K562 (cell line): ENCODE measurements around the gene PCDH9. TPM values are rescaled to one million over a fixed set of nuclear protein-coding genes. Genes with fewer than 3 reads are reported as not detected.

Experiments used
- ATAC-seq: fragments of 200-7000 bp; cut with Tn5 transposase; 3 replicates; pipeline ENCODE4 v1.9.1; 2020; ENCODE audit warnings: moderate library complexity
- BruUV-seq: library from RNA; stranded (reverse); fragments of 400-500 nt; replicated peaks from 2 replicates; lab custom pipeline; 2021; lab: Mats Ljungman, UMichigan
- CTCF ChIA-PET: fragments of 300-600 bp; formaldehyde crosslinking; extraction: SDS; loops from one replicate; lab custom pipeline; 2021; ENCODE audit warnings: low intra/inter-chr PET ratio; lab: Yijun Ruan, JAX
- POLR2A ChIA-PET: fragments of 300-600, 350-650 bp; sonication (Branson Sonifier 250); formaldehyde crosslinking; extraction: SDS; loops from one replicate; lab custom pipeline; 2021; ENCODE audit warnings: antibody characterized with exemption, inconsistent platforms; lab: Yijun Ruan, JAX
- DNase-seq, 4 experiments: peaks; one replicate each; pipeline versions ENCODE4 v3.0.0 to v3.0.0-alpha.2; 2011 to 2018; ENCODE audit warnings: low spot score in 3 of 4, mixed read lengths in 3 of 4; ENCODE audit errors: extremely low read depth in 1 of 4
- FAIRE-seq: peaks from 2 replicates; lab custom pipeline; 2011; peaks lifted over from hg19 to GRCh38; lab: Jason Lieb, UNC
- H2AFZ ChIP-seq: 2 replicates; pipeline ENCODE4 v1.6.0; 2011; ENCODE audit warnings: low read depth, low read length, control low read depth, inconsistent platforms
- H3K27ac ChIP-seq: fragments of 200-600 bp; 3 replicates; pipeline ENCODE4 v1.8.0; 2011; ENCODE audit warnings: low read depth, mild to moderate bottlenecking, control low read depth, inconsistent platforms, low read length, moderate library complexity, mixed read lengths; ENCODE audit errors: extremely low read depth
- H3K27me3 ChIP-seq, 2 experiments: fragments of 300-600 bp in 1 of 2; 2 replicates in 1 of 2; 3 replicates in 1 of 2; pipeline versions ENCODE4 v1.6.0 to v1.8.0; 2011; ENCODE audit warnings: inconsistent platforms in 2 of 2, low read length in 2 of 2, mild to moderate bottlenecking in 1 of 2, mixed read lengths in 1 of 2, moderate library complexity in 1 of 2; ENCODE audit not compliant: control insufficient read depth in 2 of 2, insufficient read depth in 2 of 2
- H3K36me3 ChIP-seq: fragments of 300-600 bp; 3 replicates; pipeline ENCODE4 v1.8.0; 2011; ENCODE audit warnings: mild to moderate bottlenecking, low read length, inconsistent platforms; ENCODE audit not compliant: control insufficient read depth, insufficient read depth
- H3K4me1 ChIP-seq, 2 experiments: fragments of 200-600 bp in 1 of 2; replicated peaks in 1 of 2; 2 replicates in 1 of 2; 3 replicates in 1 of 2; pipeline versions ENCODE4 v1.5.1 to v1.8.0; 2011; ENCODE audit warnings: inconsistent platforms in 2 of 2, low read length in 2 of 2, mild to moderate bottlenecking in 1 of 2, mixed read lengths in 1 of 2, moderate library complexity in 1 of 2; ENCODE audit not compliant: control insufficient read depth in 2 of 2, insufficient read depth in 2 of 2
- H3K4me2 ChIP-seq: 2 replicates; pipeline ENCODE4 v1.6.1; 2011; ENCODE audit warnings: low read length, control low read depth, inconsistent platforms, mixed read lengths; ENCODE audit not compliant: insufficient read depth
- H3K4me3 ChIP-seq: fragments of 200-600 bp; sonication (generic), shearing (Covaris generic); 2 replicates; pipeline ENCODE4 v1.5.1; 2016; ENCODE audit warnings: control low read depth, inconsistent platforms
- H3K79me2 ChIP-seq: fragments of 200-600 bp; 3 replicates; pipeline ENCODE4 v1.8.0; 2011; ENCODE audit warnings: low read length, inconsistent platforms; ENCODE audit not compliant: control insufficient read depth, insufficient read depth
- H3K9ac ChIP-seq, 2 experiments: 2 replicates each; pipeline versions ENCODE4 v1.6.0 to v1.6.1; 2011; ENCODE audit warnings: low read depth in 2 of 2, low read length in 2 of 2, control low read depth in 1 of 2, inconsistent platforms in 1 of 2, mild to moderate bottlenecking in 1 of 2, mixed read lengths in 1 of 2; ENCODE audit not compliant: insufficient read depth in 1 of 2
- H3K9me1 ChIP-seq: one replicate; pipeline ENCODE4 v1.6.0; 2011; ENCODE audit warnings: inconsistent platforms, mild to moderate bottlenecking, low read length, moderate library complexity; ENCODE audit not compliant: control insufficient read depth, insufficient read depth
- H3K9me3 ChIP-seq: replicated peaks from 2 replicates; pipeline ENCODE4 v1.5.1; 2011; ENCODE audit warnings: low read depth, low read length, inconsistent platforms; ENCODE audit not compliant: control insufficient read depth, insufficient read depth
- H4K20me1 ChIP-seq: replicated peaks from 2 replicates; pipeline ENCODE4 v1.6.1; 2011; ENCODE audit warnings: low read length, inconsistent platforms, mixed read lengths; ENCODE audit not compliant: control insufficient read depth, insufficient read depth
- BCLAF1 ChIP-seq, 2 experiments: fragments of 450-650 bp in 1 of 2; IDR thresholded peaks; 2 replicates each; pipeline ENCODE4 v1.6.1; 2011 to 2017; ENCODE audit warnings: low read depth in 2 of 2, antibody characterized with exemption in 1 of 2, borderline replicate concordance in 1 of 2, low read length in 1 of 2, mild to moderate bottlenecking in 1 of 2, mixed read lengths in 1 of 2; ENCODE audit not compliant: control insufficient read depth in 1 of 2
- CHD4 ChIP-seq: fragments of 200-600 bp; sonication (generic); IDR thresholded peaks from 3 replicates; pipeline ENCODE4 v1.6.1; 2012; ENCODE audit warnings: low read depth, mild to moderate bottlenecking, mixed read lengths, low read length, inconsistent platforms; ENCODE audit not compliant: insufficient read depth, insufficient replicate concordance, poor library complexity, severe bottlenecking
- CREB3L1 ChIP-seq: fragments of 450-650 bp; IDR thresholded peaks from 2 replicates; pipeline ENCODE4 v1.6.1; 2014; ENCODE audit warnings: low read depth, mild to moderate bottlenecking, moderate library complexity, borderline replicate concordance
- HMG20B ChIP-seq: fragments of 250-450 bp; sonication (Bioruptor Pico); IDR thresholded peaks from 2 replicates; pipeline ENCODE4 v1.5.0; 2021; ENCODE audit warnings: mild to moderate bottlenecking
- MXI1 ChIP-seq: IDR thresholded peaks from 2 replicates; pipeline ENCODE4 v1.6.1; 2011; ENCODE audit warnings: low read depth, mild to moderate bottlenecking, improper control_type of control experiment, low read length
- POLR2A ChIP-seq: fragments of 450-650 bp; conservative IDR thresholded peaks from 2 replicates; pipeline ENCODE4 v1.6.1; 2016
- POLR3G ChIP-seq: IDR thresholded peaks from 2 replicates; pipeline ENCODE4 v1.6.1; 2011; ENCODE audit not compliant: insufficient read length, insufficient replicate concordance; ENCODE audit errors: extremely low read depth
- PREB ChIP-seq: sonication (generic); formaldehyde crosslinking; IDR thresholded peaks from 2 replicates; pipeline ENCODE4 v1.8.1; 2023; ENCODE audit warnings: mild to moderate bottlenecking, missing genetic modification reagents
- PTTG1 ChIP-seq: fragments of 450-650 bp; IDR thresholded peaks from 2 replicates; pipeline ENCODE4 v1.6.1; 2016; ENCODE audit warnings: low read depth, mild to moderate bottlenecking, missing genetic modification characterization, missing compliant biosample characterization
- RBM15 ChIP-seq: fragments of 200-400 bp; formaldehyde crosslinking; IDR thresholded peaks from 2 replicates; pipeline ENCODE4 v1.6.1; 2018; ENCODE audit warnings: mild to moderate bottlenecking, low read length, moderate library complexity; ENCODE audit not compliant: insufficient read depth
- SMARCC2 ChIP-seq: fragments of 450-650 bp; IDR thresholded peaks from 2 replicates; pipeline ENCODE4 v1.6.1; 2017; ENCODE audit warnings: antibody characterized with exemption, moderate library complexity, mild to moderate bottlenecking, low read depth
- ZBTB17 ChIP-seq: fragments of 450-650 bp; formaldehyde crosslinking; IDR thresholded peaks from 2 replicates; pipeline ENCODE4 v1.4.0; 2020; ENCODE audit warnings: mild to moderate bottlenecking
- ZNF232 ChIP-seq: sonication (generic); formaldehyde crosslinking; IDR thresholded peaks from 2 replicates; pipeline ENCODE4 v1.8.0; 2022; ENCODE audit warnings: mild to moderate bottlenecking, missing genetic modification reagents
- ZNF551 ChIP-seq: fragments of 250-450 bp; sonication (Bioruptor Pico); IDR thresholded peaks from 2 replicates; pipeline ENCODE4 v1.5.0; 2021; ENCODE audit warnings: mild to moderate bottlenecking, moderate library complexity
- ZNF57 ChIP-seq: fragments of 450-650 bp; formaldehyde crosslinking; IDR thresholded peaks from 2 replicates; pipeline ENCODE4 v1.4.0; 2020; ENCODE audit warnings: mild to moderate bottlenecking, moderate library complexity
- in situ Hi-C: fragments of 300-500 bp; cut with MboI; formaldehyde crosslinking; loops from 4 replicates; pipeline ENCODE4 v1.15.0; 2018; ENCODE audit warnings: inconsistent platforms, mixed read lengths
- intact Hi-C: fragments of 100-400 bp; cut with micrococcal nuclease; formaldehyde crosslinking; loops from 2 replicates; pipeline ENCODE4 v1.14.2; 2022
- polyA plus RNA-seq, 8 experiments: library from polyadenylated mRNA; depleted of rRNA in 4 of 8; stranded (reverse) in 5 of 8; unstranded in 3 of 8; fragments of >200 nt; fragmentation: Nextera tagmentation in 2 of 8; fragmentation: Illumina TruSeq in 1 of 8; extraction: Ambion mirVana in 2 of 8; extraction: Trizol in 1 of 8; gene quantifications; 2 replicates each; pipeline versions ENCODE4 v1.2.1 to v1.2.3, GENCODE V29; 2011 to 2014; ENCODE audit warnings: inconsistent platforms in 1 of 8, missing spikeins in 1 of 8
- total RNA-seq, 7 experiments: library from RNA; depleted of rRNA in 6 of 7; stranded (reverse); fragments of >200 nt in 6 of 7; fragmentation: Illumina TruSeq in 2 of 7; extraction: Trizol in 2 of 7; gene quantifications; 2 replicates each; pipeline versions ENCODE4 v1.2.1 to v1.2.3, GENCODE V29; 2011 to 2021; ENCODE audit warnings: low replicate concordance in 1 of 7

PCDH9 gene
- total and polyA plus RNA-seq, 9 of the 15 experiments (the other 6 are each of a cell fraction or from before 2014, with no cell fraction given) = 1.1 to 6.7 (median 4.9) TPM

GRCh38 chr13:66559093-66559492 lies 671.0 kb downstream of the PCDH9 start:
- H3K9me1 ChIP-seq = no peaks in the 10 kb centered on the region
- H3K4me1 ChIP-seq = no peaks in the 10 kb centered on the region; a peak in 3 of 5 replicates
- FAIRE-seq (no peak), DNase-seq (no peak), ATAC-seq (no peak)
- no peaks in the 10 kb centered on the region for H3K79me2 ChIP-seq
- H3K36me3 ChIP-seq = no peaks in the 10 kb centered on the region
- no peaks in the 10 kb centered on the region for H4K20me1 ChIP-seq
- no peak overlapping the region for H2AFZ ChIP-seq
- H3K9ac ChIP-seq = no peak overlapping the region
- H3K27me3 ChIP-seq = no peaks in the 10 kb centered on the region
- TF ChIP-seq SMARCC2 (no peak), PREB (no peak), MXI1 (no peak), POLR3G (no peak), ZNF232 (CRISPR knock-in tag) (no peak), CREB3L1 (no peak), HMG20B (no peak), CHD4 (no peak), ZNF551 (no peak), BCLAF1 (IDR thresholded peaks at IDR 0.05; ENCODE audit: borderline replicate concordance in 1 of 2, control insufficient read depth in 1 of 2, low read depth in 2 of 2, low read length in 1 of 2) (no peak), RBM15 (no peak), POLR2A (no peak), PTTG1 (tag) (no peak), ZBTB17 (CRISPR knock-in tag) (no peak), ZNF57 (CRISPR knock-in tag) (no peak)
- no peak overlapping the region for H3K4me2 ChIP-seq
- intact Hi-C loops (no loop called here), in situ Hi-C loops (no loop called here)
- H3K4me3 ChIP-seq = no peak overlapping the region
- 0 out of 2 replicates have a peak, but pooled peaks cover 2% of the 10 kb centered on the region for H3K9me3 ChIP-seq
- BruUV-seq = no TSS peak
- peak overlapping the region; percentile 40; the same call in 1 of the 3 replicates for H3K27ac ChIP-seq
- ChIA-PET POLR2A (interaction anchor here (0.9 kb wide), 1 partner anchor 80 kb away, joined by 3 read pairs; no protein-coding TSS in a partner anchor), CTCF (no interaction called here)
